Psoas muscle (tissue), 8 donors: ENCODE data around the gene ANKRD16. TPM values are rescaled to one million over a fixed set of nuclear protein-coding genes. Genes with fewer than 3 reads are reported as not detected.

ENCODE experiments used
- ATAC-seq, 4 donors: fragments of 200-7000 bp; cut with Tn5 transposase; one replicate each; pipeline ENCODE4 v1.9.1; 2020; ENCODE audit warnings: moderate library complexity in 3 of 4, mild to moderate bottlenecking in 2 of 4
- DNase-seq, 2 donors: peaks; one replicate each; pipeline ENCODE4 v3.0.0-alpha.2; 2020
- H3K27ac ChIP-seq: fragments of 200-600 bp; one replicate; pipeline ENCODE4 v1.8.0; 2022
- H3K27me3 ChIP-seq, 3 donors: fragments of 200-600 bp in 1 of 3; one replicate each; pipeline versions ENCODE4 v1.6.1 to v1.8.0; 2013 to 2022; ENCODE audit warnings: low read length in 2 of 3, mild to moderate bottlenecking in 2 of 3, moderate library complexity in 1 of 3; ENCODE audit not compliant: insufficient read depth in 3 of 3
- H3K36me3 ChIP-seq, 2 donors: fragments of 200-600 bp in 1 of 2; one replicate each; pipeline versions ENCODE4 v1.6.1 to v1.8.0; 2013 to 2022; ENCODE audit warnings: low read depth in 1 of 2, mild to moderate bottlenecking in 1 of 2, moderate library complexity in 1 of 2; ENCODE audit not compliant: insufficient read depth in 1 of 2
- H3K4me1 ChIP-seq: fragments of 200-600 bp; one replicate; pipeline ENCODE4 v1.8.0; 2022
- H3K4me3 ChIP-seq: fragments of 200-600 bp; one replicate; pipeline ENCODE4 v1.8.0; 2022; ENCODE audit warnings: mild to moderate bottlenecking
- H3K9me3 ChIP-seq: fragments of 200-600 bp; one replicate; pipeline ENCODE4 v1.8.0; 2022
- CTCF ChIP-seq: fragments of 200-600 bp; IDR thresholded peaks from one replicate; pipeline ENCODE4 v1.8.0; 2022; ENCODE audit warnings: antibody characterized with exemption
- WGBS, 3 donors: extraction: QIAGEN DNeasy Blood & Tissue Kit; methylation state at CpG; one replicate each; pipeline versions ENCODE4 v1.1.6 to v1.1.7; 2013; 5-methylcytosine and 5-hydroxymethylcytosine counted together
- intact Hi-C, 2 donors: fragments of 100-400 bp; cut with DNase I; formaldehyde crosslinking; loops; one replicate each; pipeline versions ENCODE4 v1.11.0 to v1.14.2; 2022
- polyA plus RNA-seq, 3 donors: library from polyadenylated mRNA; stranded (reverse); fragments of 200-250 nt; gene quantifications; one replicate each; pipeline ENCODE4 v1.2.3, GENCODE V29; 2013
- total RNA-seq, 4 donors: library from RNA; stranded (reverse); fragmentation: NEBNext Ultra II Directional in 2 of 4; extraction: Animal tissue kit (Norgen Biotek cat#: 25700) in 2 of 4; gene quantifications; one replicate each; pipeline versions ENCODE4 v1.2.1 to v1.2.4, GENCODE V29; 2021 to 2023
- donor health status: healthy with polysubstance abuse.
- donor health status: DM: no; HTN: no; CAD: no; lungs with moderate emphysema.
- donor health status: Bipolar disorder and iron deficiency.
- donor health status: healthy.
- donor health status: DM: yes; HTN: yes; CAD: no.
- donor health status: DM: no; HTN: no; CAD: no.
- donor health status: DM: no; HTN: no; CAD: no.
- donor health status: DM: yes; HTN: yes; CAD: no.

The ANKRD16 gene
- total and polyA plus RNA-seq, 7 donors: 2.8 to 4.6 (median 3.7) TPM

GRCh38 chr10:5906651-5907050 is 17.0 kb upstream of the ANKRD16 start:
- no peaks in the 10 kb centered on the region for H3K9me3 ChIP-seq
- ATAC-seq (no peak), DNase-seq (no peak)
- WGBS, 3 donors: 79 to 92% (median 89%) methylated on average over 5 of the region's 5 CpGs
- intact Hi-C loops: no loop called here
- no peak overlapping the region for H3K4me3 ChIP-seq
- no peak for TF ChIP-seq CTCF
- peak overlapping the region; percentile 50 for H3K27ac ChIP-seq
- no peaks in the 10 kb centered on the region for H3K27me3 ChIP-seq
- H3K4me1 ChIP-seq: peaks cover 7% of the 10 kb centered on the region
- peaks cover 7 to 44% of the 10 kb centered on the region in 2 donors for H3K36me3 ChIP-seq

GRCh38 chr10:5905854-5906507 is 16.3 kb upstream of the ANKRD16 start:
- Histone ChIP-seq H3K9me3 (no peaks in the 10 kb centered on the region), H3K27ac (peak overlapping the region; percentile 61), H3K4me3 (no peak overlapping the region), H3K36me3 (peaks cover 7 to 37% of the 10 kb centered on the region in 2 donors), H3K27me3 (no peaks in the 10 kb centered on the region), H3K4me1 (peaks cover 7% of the 10 kb centered on the region)
- 44 to 56% (median 55%) methylated on average over 13 of the region's 13 CpGs for WGBS, 3 donors
- peak; percentile 87 to 93 (median 90) for ATAC-seq
- no peak for TF ChIP-seq CTCF
- peak; percentile 41 to 65 for DNase-seq
- intact Hi-C loops: no loop called here

GRCh38 chr10:5904227-5904626 is 14.5 kb upstream of the ANKRD16 start:
- Histone ChIP-seq H3K36me3 (peaks cover 4 to 24% of the 10 kb centered on the region in 2 donors), H3K4me3 (no peak overlapping the region), H3K4me1 (peaks cover 7% of the 10 kb centered on the region), H3K27ac (no peak overlapping the region), H3K27me3 (no peaks in the 10 kb centered on the region), H3K9me3 (no peaks in the 10 kb centered on the region)
- WGBS, 3 donors: 71 to 78% (median 72%) methylated on average over 4 of the region's 4 CpGs
- no peak for TF ChIP-seq CTCF
- no peak for ATAC-seq
- no peak for DNase-seq
- intact Hi-C loops: no loop called here

- no peak for TF ChIP-seq CTCF
- ATAC-seq (no peak), DNase-seq (no peak)
- Histone ChIP-seq H3K27ac (no peak overlapping the region), H3K4me1 (peaks cover 7% of the 10 kb centered on the region), H3K36me3 (peaks cover 0 to 20% of the 10 kb centered on the region in 2 donors), H3K4me3 (no peak overlapping the region), H3K27me3 (no peaks in the 10 kb centered on the region), H3K9me3 (no peaks in the 10 kb centered on the region)
- 97 to 100% (median 98%) methylated on average over 6 of the region's 6 CpGs for WGBS, 3 donors
- intact Hi-C loops: no loop called here
Measured at GRCh38 chr10:5903563-5903962, 13.9 kb upstream of the ANKRD16 start.
